Urinary bladder (tissue), 4 donors: ENCODE results near the gene ADCY3. TPM values are rescaled to one million over a fixed set of nuclear protein-coding genes. Genes with fewer than 3 reads are reported as not detected.

Experiments used
- DNase-seq: peaks from one replicate; pipeline ENCODE4 v3.0.0-alpha.2; 2015; ENCODE audit errors: extremely low spot score
- H3K27ac ChIP-seq: one replicate; pipeline ENCODE4 v1.5.1; 2013; ENCODE audit warnings: low read depth, mild to moderate bottlenecking, moderate library complexity
- H3K36me3 ChIP-seq: one replicate; pipeline ENCODE4 v1.6.1; 2013; ENCODE audit warnings: mild to moderate bottlenecking, moderate library complexity; ENCODE audit not compliant: insufficient read depth
- H3K4me1 ChIP-seq: one replicate; pipeline ENCODE4 v1.6.1; 2013; ENCODE audit warnings: mild to moderate bottlenecking, moderate library complexity; ENCODE audit not compliant: insufficient read depth
- H3K4me3 ChIP-seq: one replicate; pipeline ENCODE4 v1.5.1; 2013; ENCODE audit warnings: low read depth, low read length
- WGBS: extraction: QIAGEN DNeasy Blood & Tissue Kit; methylation state at CpG from one replicate; pipeline ENCODE4 v1.1.7; 2013; 5-methylcytosine and 5-hydroxymethylcytosine counted together
- polyA plus RNA-seq: library from polyadenylated mRNA; stranded (reverse); fragments of 200-250 nt; gene quantifications from one replicate; pipeline ENCODE4 v1.2.3, GENCODE V29; 2013
- total RNA-seq: library from RNA; depleted of rRNA; stranded (reverse); fragments of >200 nt; gene quantifications from one replicate; pipeline ENCODE4 v1.2.3, GENCODE V29; 2014
- donor health status: healthy with polysubstance abuse.
- donor health status: healthy.

The ADCY3 gene
- total and polyA plus RNA-seq, 2 donors = 28.3 to 65.2 TPM

DNA sequence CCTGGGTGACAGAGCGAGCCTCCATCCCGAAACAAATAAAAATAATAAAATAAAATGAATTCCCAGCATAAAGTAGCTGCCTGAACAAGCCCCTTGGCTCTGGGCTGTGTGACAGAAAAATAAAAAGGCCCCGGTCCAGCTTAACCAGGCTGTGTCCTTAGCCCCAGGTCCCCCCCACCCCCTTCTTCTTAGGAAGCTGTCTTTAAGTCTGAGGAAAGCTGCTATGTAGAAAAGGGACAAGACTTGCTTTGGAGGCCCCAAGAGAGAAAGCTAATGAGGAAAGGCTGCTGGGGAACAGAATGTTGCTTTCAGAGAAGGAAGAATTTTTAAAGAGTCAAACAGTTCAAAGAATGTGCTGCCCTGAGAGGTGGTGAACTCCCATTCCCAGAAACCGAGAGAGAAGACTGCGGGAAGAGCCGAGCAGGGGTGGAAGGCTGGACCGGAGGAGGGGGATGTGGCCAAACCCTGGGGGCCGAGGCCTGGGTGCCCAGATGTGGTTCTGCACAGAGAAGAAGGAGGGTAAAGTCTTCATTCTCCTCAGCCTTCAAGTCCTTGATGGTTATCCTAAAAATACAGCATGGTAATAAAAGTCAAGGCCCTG, 64.9 kb downstream of the ADCY3 start:
- WGBS = 75% methylated on average over 8 of the region's 8 CpGs
- Histone ChIP-seq H3K4me1 (no peaks in the 10 kb centered on the region), H3K4me3 (no peak overlapping the region), H3K27ac (peak overlapping the region; percentile 70), H3K36me3 (no peaks in the 10 kb centered on the region)
- peak; percentile 25 for DNase-seq

DNA sequence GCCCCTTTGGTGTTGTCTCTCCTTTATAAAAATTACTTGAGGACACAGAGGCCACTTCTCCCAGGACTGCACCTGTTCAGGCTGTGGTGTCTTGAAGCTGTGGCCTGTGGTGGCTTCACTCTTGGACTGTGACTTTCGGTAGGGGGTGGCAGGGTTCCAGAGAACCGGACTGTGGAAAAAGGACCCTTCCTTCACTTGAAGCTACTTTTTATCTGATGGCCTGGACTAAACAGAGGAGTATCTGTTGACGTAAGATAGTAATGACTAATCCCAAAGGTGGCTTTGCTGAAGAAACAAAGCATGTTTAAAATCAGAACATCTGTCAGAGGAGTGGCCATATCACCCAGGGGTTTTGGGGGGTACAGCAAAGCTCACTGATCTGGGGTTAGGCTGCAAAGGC, 66.0 kb downstream of the ADCY3 start:
- Histone ChIP-seq H3K4me3 (no peak overlapping the region), H3K4me1 (no peaks in the 10 kb centered on the region), H3K27ac (no peak overlapping the region), H3K36me3 (no peaks in the 10 kb centered on the region)
- no peak for DNase-seq
- 75% methylated on average over 3 of the region's 3 CpGs for WGBS

DNA sequence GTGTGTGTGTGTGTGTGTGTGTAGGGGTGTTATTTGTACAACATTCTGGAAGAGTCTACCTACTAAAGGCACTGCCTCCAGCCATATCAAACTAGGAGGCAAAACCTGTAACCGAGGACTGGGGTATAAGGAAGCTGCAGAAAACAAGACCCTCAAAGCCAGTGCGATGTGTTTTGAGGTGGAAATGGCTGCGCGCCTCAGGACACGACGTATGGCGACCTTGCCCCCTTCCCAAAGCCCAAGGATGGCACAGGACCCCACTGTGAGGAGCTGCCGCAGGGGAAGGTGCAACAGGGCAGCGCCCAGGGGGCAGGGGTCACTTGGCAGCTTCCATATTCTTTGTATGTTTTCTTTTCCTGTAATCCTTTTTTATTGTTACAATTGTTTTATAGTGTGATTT, 67.0 kb downstream of the ADCY3 start:
- 97% methylated on average over 9 of the region's 9 CpGs for WGBS
- DNase-seq = no peak
- H3K4me1 ChIP-seq = no peaks in the 10 kb centered on the region
- no peak overlapping the region for H3K4me3 ChIP-seq
- H3K36me3 ChIP-seq = no peaks in the 10 kb centered on the region
- H3K27ac ChIP-seq = no peak overlapping the region

DNA sequence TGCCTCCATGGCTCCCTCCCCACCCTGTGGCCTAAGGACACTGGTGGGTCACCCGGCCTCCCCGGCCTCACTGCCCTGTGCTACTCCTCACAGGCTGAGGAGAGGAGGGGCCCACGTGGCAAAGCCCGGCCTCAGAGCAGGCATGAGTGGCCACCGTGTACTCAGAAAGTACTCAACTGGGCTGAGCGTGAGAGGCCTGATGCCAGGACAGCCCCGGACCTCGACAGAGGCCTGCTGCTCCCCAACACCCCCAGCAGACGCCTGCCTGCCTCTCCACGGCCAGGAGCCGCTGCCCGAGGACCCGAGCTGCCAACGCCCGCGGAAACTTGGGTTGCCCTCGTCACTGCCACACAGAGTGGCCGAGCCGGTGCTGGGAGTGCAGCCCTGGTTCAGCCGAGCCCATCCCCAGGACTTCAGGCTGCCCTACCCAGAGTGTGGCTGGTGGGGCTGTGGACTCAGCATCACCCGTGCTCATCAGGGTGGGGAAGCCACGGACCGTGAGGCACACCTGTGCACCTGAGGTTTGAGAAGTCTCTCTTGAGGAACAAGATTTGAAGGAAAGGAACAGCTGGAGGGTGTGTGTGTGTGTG, 67.5 kb downstream of the ADCY3 start:
- DNase-seq = no peak
- WGBS = 93% methylated on average over 23 of the region's 23 CpGs
- Histone ChIP-seq H3K36me3 (no peaks in the 10 kb centered on the region), H3K4me3 (no peak overlapping the region), H3K27ac (no peak overlapping the region), H3K4me1 (no peaks in the 10 kb centered on the region)

DNA sequence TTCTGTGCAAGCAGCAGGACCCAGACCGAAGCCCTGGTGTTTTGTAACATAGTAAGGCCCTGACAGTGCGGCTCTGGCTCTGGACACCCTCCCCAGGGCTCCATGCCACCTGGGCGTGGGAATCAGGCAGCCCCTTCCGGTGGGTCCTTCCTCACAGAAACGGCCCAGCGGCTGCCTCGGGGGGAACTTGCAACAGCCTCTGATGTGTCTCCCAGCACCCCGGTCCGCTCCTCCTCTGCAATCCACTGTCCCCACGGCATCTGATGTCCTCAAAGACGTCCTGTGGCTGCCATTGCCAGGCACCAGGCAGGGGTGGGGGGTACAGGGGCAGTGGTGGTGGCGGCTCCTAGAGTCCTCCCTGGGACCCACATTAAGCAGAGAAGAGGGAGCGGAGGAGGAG, 68.0 kb downstream of the ADCY3 start:
- Histone ChIP-seq H3K4me3 (no peak overlapping the region), H3K36me3 (no peaks in the 10 kb centered on the region), H3K27ac (no peak overlapping the region), H3K4me1 (no peaks in the 10 kb centered on the region)
- DNase-seq = no peak
- WGBS = 94% methylated on average over 13 of the region's 13 CpGs

DNA sequence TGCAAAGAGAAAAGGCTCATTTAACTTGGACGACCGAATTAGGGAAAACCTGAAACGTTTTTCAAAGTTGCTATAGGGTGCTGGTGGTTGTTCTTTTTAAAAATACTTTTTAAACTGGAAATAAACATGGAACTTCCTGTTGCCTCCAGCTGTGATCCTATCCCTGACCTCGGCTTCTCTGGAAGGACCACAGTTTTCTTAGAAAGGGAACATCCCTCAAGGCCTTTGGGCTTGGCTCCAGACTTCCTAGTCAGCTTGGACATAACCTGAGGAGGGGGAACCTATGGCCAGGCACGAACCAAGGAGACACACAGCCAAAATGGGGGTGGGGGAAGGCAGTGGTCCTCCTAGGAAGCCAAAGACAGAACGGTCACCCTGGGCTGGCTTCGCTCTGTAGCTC, 69.1 kb downstream of the ADCY3 start:
- WGBS = 68% methylated on average over 7 of the region's 7 CpGs
- H3K4me3 ChIP-seq = no peak overlapping the region
- H3K27ac ChIP-seq = no peak overlapping the region
- DNase-seq = no peak
- H3K4me1 ChIP-seq = no peaks in the 10 kb centered on the region
- H3K36me3 ChIP-seq = no peaks in the 10 kb centered on the region

DNA sequence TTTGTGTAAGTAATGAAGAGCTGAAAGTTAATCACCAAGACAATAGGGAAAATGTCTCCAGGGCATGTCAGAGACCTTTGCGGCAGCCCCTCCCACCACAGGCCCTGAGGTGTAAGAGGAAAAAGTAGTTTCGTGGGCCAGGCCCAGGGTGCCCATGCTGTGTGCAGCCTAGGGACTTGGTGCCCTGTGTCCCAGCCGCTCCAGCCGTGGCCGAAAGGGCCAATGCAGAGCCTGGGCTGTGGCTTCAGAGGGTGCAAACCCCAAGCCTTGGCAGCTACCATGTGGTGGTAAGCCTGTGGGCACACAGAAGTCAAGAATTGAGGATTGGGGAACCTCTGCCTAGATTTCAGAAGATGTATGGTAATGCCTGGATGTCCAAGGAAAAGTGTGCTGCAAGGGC, 74.3 kb downstream of the ADCY3 start:
- no peaks in the 10 kb centered on the region for H3K36me3 ChIP-seq
- no peak for DNase-seq
- H3K4me3 ChIP-seq = no peak overlapping the region
- no peaks in the 10 kb centered on the region for H3K4me1 ChIP-seq
- 97% methylated on average over 5 of the region's 5 CpGs for WGBS
- no peak overlapping the region for H3K27ac ChIP-seq

DNA sequence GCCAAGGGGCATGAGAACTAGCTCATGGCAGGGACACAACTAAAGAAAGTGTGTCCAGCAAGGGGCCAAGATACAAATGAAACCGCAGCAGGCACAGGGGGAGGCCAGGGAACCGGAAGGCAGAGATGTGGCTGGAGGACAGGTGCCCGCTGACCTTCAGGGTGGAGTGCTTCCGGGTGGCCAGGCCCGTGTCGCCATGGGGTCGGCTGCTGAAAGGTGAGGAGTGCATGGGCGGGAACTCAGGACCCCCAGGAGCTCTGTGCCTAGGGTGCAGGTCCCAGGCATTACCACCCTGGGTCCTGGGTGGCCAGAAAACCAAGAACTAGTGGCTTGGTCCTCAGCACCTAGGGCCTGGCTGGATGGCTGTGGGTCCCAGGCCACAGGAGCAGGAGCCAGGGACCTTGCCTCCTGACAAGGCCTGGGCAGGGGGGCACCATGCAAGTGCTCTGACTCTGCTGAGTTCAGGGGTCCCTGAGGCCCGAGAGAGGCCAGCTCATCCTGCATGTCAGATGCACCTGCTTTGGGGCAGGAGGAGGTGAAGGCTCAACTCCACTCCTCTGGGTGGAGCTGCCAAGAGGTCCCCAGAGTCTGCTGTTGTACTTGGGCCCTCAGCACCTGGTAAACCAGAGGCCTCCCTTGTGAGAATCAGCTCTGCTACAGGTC, 75.9 kb downstream of the ADCY3 start:
- no peak overlapping the region for H3K27ac ChIP-seq
- no peak for DNase-seq
- 96% methylated on average over 9 of the region's 9 CpGs for WGBS
- no peaks in the 10 kb centered on the region for H3K36me3 ChIP-seq
- H3K4me1 ChIP-seq = no peaks in the 10 kb centered on the region
- no peak overlapping the region for H3K4me3 ChIP-seq

DNA sequence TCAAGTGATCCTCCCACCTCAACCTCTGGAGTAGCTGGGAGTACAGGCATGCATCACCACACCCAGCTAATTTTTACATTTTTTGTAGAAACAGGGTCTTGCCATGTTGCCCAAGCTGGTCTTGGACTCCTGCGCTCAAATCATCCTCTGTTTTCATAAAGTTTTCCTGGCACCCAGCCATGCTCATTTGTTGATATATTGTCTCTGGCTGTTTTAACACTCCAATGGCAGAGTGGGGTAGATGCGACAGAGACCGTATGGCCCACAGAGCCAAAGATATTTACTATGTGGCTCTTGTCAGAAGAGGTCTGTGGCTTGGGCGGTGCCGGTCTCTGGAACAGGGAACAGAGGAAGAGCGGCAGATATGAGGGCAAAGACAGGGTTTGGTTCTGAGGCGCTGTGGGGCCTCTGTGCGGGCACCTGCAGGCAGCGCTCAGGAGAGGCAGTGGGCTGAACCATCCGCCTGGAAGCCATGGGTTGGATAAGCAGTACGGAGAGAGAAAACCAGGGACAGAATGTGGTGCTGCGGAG, 76.6 kb downstream of the ADCY3 start:
- no peak for DNase-seq
- WGBS = 89% methylated on average over 12 of the region's 12 CpGs
- no peaks in the 10 kb centered on the region for H3K4me1 ChIP-seq
- H3K4me3 ChIP-seq = no peak overlapping the region
- H3K36me3 ChIP-seq = no peaks in the 10 kb centered on the region
- H3K27ac ChIP-seq = no peak overlapping the region

DNA sequence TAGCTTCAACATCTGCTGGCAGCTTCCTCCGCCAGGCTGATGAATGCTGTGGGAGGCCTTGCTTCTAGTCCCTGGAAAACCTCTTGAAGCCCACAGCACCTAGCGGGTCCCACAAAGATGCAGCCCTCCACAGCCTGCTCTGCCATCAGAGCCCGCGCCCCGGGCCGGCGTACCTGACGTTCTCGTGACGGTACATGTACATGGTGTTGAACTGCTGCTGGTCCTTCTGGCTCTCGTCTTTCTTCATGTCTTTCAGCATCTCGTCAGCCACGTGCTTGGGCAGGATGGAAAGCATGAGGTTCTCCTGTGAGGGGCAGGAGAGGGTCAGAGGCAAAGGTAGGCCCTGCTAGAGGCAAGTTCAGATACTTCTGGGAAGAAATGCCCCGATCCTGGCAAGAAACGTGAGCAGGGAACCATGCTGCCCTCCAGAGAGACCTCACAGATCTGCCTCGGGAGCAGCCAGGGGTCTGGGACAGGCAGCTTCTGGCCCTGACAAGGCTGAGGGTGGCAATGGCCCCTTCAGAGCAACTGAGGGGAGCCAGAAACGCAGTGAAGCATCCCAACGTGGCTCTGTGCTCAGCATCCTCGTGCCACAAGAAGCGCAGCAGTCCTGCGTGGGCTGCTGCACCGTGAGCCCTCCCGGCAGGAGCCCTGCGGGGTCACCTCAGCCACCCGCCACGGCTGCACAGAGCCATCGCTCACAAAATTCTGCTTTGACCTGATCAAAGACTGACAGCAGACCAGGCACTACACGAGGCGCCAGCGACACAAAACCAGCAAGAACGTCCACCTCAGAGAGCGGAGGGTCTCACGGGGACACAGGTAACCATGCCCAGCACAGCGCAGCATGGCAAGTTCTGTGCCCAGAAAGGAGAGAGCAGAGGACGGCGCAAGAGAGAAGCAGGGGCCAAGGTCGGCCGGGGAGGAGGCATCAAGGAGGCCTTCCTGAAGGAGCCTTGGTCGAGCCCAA, 77.7 kb downstream of the ADCY3 start:
- H3K4me1 ChIP-seq = no peaks in the 10 kb centered on the region
- no peak for DNase-seq
- H3K4me3 ChIP-seq = no peak overlapping the region
- WGBS = 96% methylated on average over 39 of the region's 39 CpGs
- H3K36me3 ChIP-seq = no peaks in the 10 kb centered on the region
- no peak overlapping the region for H3K27ac ChIP-seq

DNA sequence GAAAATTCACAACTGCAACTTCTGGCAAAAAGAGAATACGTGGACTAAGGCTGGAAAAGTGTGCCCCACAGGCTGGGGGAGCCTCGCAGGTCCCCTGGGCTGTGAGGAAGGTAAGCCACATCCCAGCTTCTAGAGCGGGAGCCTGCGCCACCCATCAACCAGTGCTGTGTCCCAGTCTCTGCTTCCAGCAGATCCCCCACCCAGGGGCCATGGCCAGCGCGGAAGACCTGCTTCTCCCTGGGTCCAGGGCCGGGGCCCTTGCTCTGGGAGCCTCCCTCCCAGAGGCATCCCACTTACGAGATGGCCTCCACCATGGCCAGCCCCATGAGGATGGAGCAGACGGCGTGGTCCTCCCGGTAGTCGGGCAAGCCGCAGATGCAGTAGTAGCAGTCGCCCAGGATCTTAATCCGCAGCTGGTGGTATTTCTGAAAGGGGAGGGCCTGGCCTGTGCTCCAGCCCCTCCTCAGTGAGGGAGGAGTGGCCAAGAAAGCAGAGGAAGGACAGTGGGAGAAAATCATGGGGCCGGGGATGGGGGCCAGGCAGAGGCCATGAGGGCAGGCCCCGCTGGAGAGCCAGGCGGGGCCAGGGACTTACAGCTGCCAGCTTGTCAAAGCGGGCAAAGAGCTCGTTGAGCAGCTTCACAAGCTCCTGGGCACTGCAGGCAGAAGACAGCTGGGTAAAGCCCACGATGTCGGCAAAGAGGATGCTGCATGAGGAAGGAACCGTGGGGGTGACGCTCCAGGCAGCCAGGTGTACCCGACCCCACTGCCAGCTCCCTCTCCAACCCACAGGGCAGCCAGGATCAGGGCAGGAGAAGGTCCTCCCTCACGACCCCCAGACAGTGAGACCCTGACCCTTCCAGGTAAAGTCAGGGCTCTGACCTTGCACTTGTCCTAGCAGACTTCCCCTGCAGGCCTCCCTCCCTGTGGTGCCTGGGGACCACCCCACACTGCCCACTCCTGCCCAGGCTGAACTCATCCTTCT, 78.8 kb downstream of the ADCY3 start:
- Histone ChIP-seq H3K4me1 (no peaks in the 10 kb centered on the region), H3K36me3 (peaks cover 2% of the 10 kb centered on the region), H3K4me3 (no peak overlapping the region), H3K27ac (no peak overlapping the region)
- no peak for DNase-seq
- WGBS = 89% methylated on average over 26 of the region's 26 CpGs

DNA sequence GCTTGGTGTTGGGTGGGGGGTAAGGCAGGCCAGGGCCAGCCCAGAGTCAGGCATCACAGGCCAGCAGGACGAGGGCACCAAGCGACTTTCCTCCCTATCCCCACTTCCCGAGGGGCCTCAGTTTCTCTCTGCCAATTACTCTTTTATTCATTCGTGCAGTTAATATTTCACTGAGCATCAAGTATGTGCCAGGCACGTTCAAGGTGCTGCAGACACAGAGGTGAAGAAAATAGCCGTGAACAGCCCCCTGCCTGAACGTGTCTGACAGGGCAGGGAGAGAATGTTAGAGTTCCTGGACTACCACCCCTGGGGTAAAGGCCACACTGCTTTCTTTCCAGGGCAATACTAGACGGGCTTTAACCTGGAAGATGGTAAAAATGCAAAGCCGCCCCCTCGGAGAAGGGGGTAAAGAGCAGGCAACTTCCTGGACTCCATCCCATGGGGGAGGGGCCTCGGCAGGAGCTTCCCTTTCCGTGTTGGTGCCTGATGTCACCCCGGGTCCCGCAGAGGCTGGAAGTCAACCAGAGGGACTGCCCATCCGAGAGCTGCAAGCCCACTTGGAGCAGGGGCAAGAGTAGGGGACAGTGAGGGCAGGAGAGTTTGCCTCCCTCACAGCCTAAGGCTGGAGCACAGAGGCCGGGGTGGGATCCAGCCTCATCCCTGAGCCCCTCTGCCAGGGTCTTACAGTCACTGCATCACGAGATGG, 79.7 kb downstream of the ADCY3 start:
- WGBS = 78% methylated on average over 17 of the region's 17 CpGs
- Histone ChIP-seq H3K27ac (no peak overlapping the region), H3K4me1 (no peaks in the 10 kb centered on the region), H3K4me3 (no peak overlapping the region), H3K36me3 (peaks cover 2% of the 10 kb centered on the region)
- DNase-seq = no peak
